WTC11 (cell line): Measurements from ENCODE around the gene ARHGAP15. TPM values are rescaled to one million over a fixed set of nuclear protein-coding genes. Genes with fewer than 3 reads are reported as not detected.

Source experiments
- ATAC-seq: fragments of 200-7000 bp; cut with Tn5 transposase; 2 replicates; pipeline ENCODE4 v1.10.0; 2021; ENCODE audit warnings: mild to moderate bottlenecking, moderate library complexity
- CTCF ChIA-PET: fragments of 300-600 bp; sonication (Branson Sonifier 250); formaldehyde crosslinking; loops from one replicate; lab custom pipeline; 2021; ENCODE audit warnings: antibody characterized with exemption; lab: Charles Lee
- POLR2A ChIA-PET: fragments of 350-600 bp; sonication (Branson Sonifier 250); formaldehyde crosslinking; loops from one replicate; lab custom pipeline; 2021; ENCODE audit warnings: antibody characterized with exemption; lab: Charles Lee
- DNase-seq: peaks from one replicate; pipeline ENCODE4 v3.0.0; 2021; ENCODE audit warnings: low spot score
- H3K27ac Mint-ChIP-seq: 2 replicates; pipeline ENCODE4 v1.8.0; 2021; ENCODE audit warnings: mixed read lengths
- H3K27me3 Mint-ChIP-seq: 2 replicates; pipeline ENCODE4 v1.8.0; 2021; ENCODE audit warnings: low read depth, mild to moderate bottlenecking, moderate library complexity, mixed read lengths
- H3K36me3 Mint-ChIP-seq: 2 replicates; pipeline ENCODE4 v1.8.0; 2021; ENCODE audit warnings: mixed read lengths
- H3K4me1 Mint-ChIP-seq: 2 replicates; pipeline ENCODE4 v1.8.0; 2022; ENCODE audit warnings: mixed read lengths
- H3K4me3 Mint-ChIP-seq: 2 replicates; pipeline ENCODE4 v1.8.0; 2021; ENCODE audit warnings: mild to moderate bottlenecking, moderate library complexity, mixed read lengths
- H3K9me3 Mint-ChIP-seq: 2 replicates; pipeline ENCODE4 v1.8.0; 2021; ENCODE audit warnings: mixed read lengths
- AFF4 ChIP-seq: sonication (generic); formaldehyde crosslinking; IDR thresholded peaks from 2 replicates; pipeline ENCODE4 v1.8.1; 2023; ENCODE audit warnings: mild to moderate bottlenecking, missing genetic modification reagents, borderline replicate concordance
- ATF3 ChIP-seq: sonication (generic); formaldehyde crosslinking; conservative IDR thresholded peaks from 2 replicates; pipeline ENCODE4 v1.8.1; 2022; ENCODE audit warnings: mild to moderate bottlenecking, missing genetic modification reagents
- CDX4 ChIP-seq: fragments of 250-450 bp; sonication (Bioruptor Pico); IDR thresholded peaks from 2 replicates; pipeline ENCODE4 v1.9.0; 2021; ENCODE audit warnings: moderate library complexity, mild to moderate bottlenecking, inconsistent platforms, borderline replicate concordance
- CREB1 ChIP-seq: sonication (generic); formaldehyde crosslinking; IDR thresholded peaks from 2 replicates; pipeline ENCODE4 v1.8.0; 2023; ENCODE audit warnings: mild to moderate bottlenecking, missing genetic modification reagents
- EMX1 ChIP-seq: fragments of 250-450 bp; sonication (Bioruptor Pico); IDR thresholded peaks from 2 replicates; pipeline ENCODE4 v1.8.0; 2021; ENCODE audit warnings: mild to moderate bottlenecking
- FOXJ3 ChIP-seq: sonication (generic); formaldehyde crosslinking; IDR thresholded peaks from 2 replicates; pipeline ENCODE4 v1.9.0; 2021; ENCODE audit warnings: missing genetic modification reagents, mild to moderate bottlenecking, borderline replicate concordance
- FOXP4 ChIP-seq: sonication (generic); formaldehyde crosslinking; IDR thresholded peaks from 2 replicates; pipeline ENCODE4 v1.8.0; 2022; ENCODE audit warnings: mild to moderate bottlenecking, missing genetic modification reagents
- GABPB1 ChIP-seq: sonication (generic); formaldehyde crosslinking; IDR thresholded peaks from 2 replicates; pipeline ENCODE4 v1.8.1; 2023; ENCODE audit warnings: mild to moderate bottlenecking, missing genetic modification reagents
- HMGA2 ChIP-seq: fragments of 250-450 bp; sonication (Bioruptor Pico); IDR thresholded peaks from 2 replicates; pipeline ENCODE4 v1.4.0; 2021; ENCODE audit warnings: mild to moderate bottlenecking, moderate library complexity
- JUN ChIP-seq: sonication (generic); formaldehyde crosslinking; IDR thresholded peaks from 2 replicates; pipeline ENCODE4 v1.8.0; 2023; ENCODE audit warnings: mild to moderate bottlenecking, missing genetic modification reagents
- MLX ChIP-seq: sonication (generic); formaldehyde crosslinking; IDR thresholded peaks from 2 replicates; pipeline ENCODE4 v1.8.1; 2023; ENCODE audit warnings: mild to moderate bottlenecking, missing genetic modification reagents, moderate library complexity
- MYBL2 ChIP-seq: sonication (generic); formaldehyde crosslinking; IDR thresholded peaks from 2 replicates; pipeline ENCODE4 v1.8.1; 2023; ENCODE audit warnings: mild to moderate bottlenecking, moderate library complexity, missing genetic modification reagents
- NR3C1 ChIP-seq: sonication (generic); formaldehyde crosslinking; conservative IDR thresholded peaks from 2 replicates; pipeline ENCODE4 v1.8.1; 2023; ENCODE audit warnings: low read depth, mild to moderate bottlenecking, missing genetic modification reagents
- TEAD4 ChIP-seq: sonication (generic); formaldehyde crosslinking; IDR thresholded peaks from 2 replicates; pipeline ENCODE4 v1.8.0; 2022; ENCODE audit warnings: mild to moderate bottlenecking, missing genetic modification reagents
- USF1 ChIP-seq: sonication (generic); formaldehyde crosslinking; IDR thresholded peaks from 2 replicates; pipeline ENCODE4 v1.8.0; 2022; ENCODE audit warnings: mild to moderate bottlenecking, missing genetic modification reagents
- ZMAT4 ChIP-seq: fragments of 250-450 bp; sonication (Bioruptor Pico); IDR thresholded peaks from 2 replicates; pipeline ENCODE4 v1.9.0; 2021; ENCODE audit warnings: mild to moderate bottlenecking
- ZNF138 ChIP-seq: sonication (generic); formaldehyde crosslinking; conservative IDR thresholded peaks from 2 replicates; pipeline ENCODE4 v1.8.1; 2022; ENCODE audit warnings: mild to moderate bottlenecking, moderate library complexity, missing genetic modification reagents
- ZNF317 ChIP-seq: sonication (generic); formaldehyde crosslinking; IDR thresholded peaks from 2 replicates; pipeline ENCODE4 v1.8.1; 2023; ENCODE audit warnings: low read depth, mild to moderate bottlenecking, moderate library complexity, missing genetic modification reagents, borderline replicate concordance
- ZNF425 ChIP-seq: fragments of 250-450 bp; sonication (Bioruptor Pico); conservative IDR thresholded peaks from 2 replicates; pipeline ENCODE4 v1.9.0; 2021; ENCODE audit warnings: mild to moderate bottlenecking
- ZNF671 ChIP-seq: fragments of 250-450 bp; sonication (Bioruptor Pico); IDR thresholded peaks from 2 replicates; pipeline ENCODE4 v1.8.0; 2021; ENCODE audit warnings: mild to moderate bottlenecking
- ZSCAN18 ChIP-seq: fragments of 250-450 bp; sonication (Bioruptor Pico); IDR thresholded peaks from 2 replicates; pipeline ENCODE4 v2.1.2; 2022; ENCODE audit warnings: mild to moderate bottlenecking, moderate library complexity
- total RNA-seq: library from RNA; stranded (reverse); gene quantifications from 3 replicates; pipeline ENCODE4 v1.2.3, GENCODE V29; 2021

Gene ARHGAP15
- total RNA-seq, 1 experiment from 2014 or later: 0.28 TPM

GRCh38 chr2:143608063-143608423, 478.8 kb downstream of the ARHGAP15 start:
- H3K4me1 Mint-ChIP-seq: peaks cover 57% of the 10 kb centered on the region
- no peak for TF ChIP-seq AFF4 (CRISPR knock-in tag)
- no peak for TF ChIP-seq CREB1 (CRISPR knock-in tag)
- no peak for TF ChIP-seq ZSCAN18
- TF ChIP-seq ZNF317 (CRISPR knock-in tag): no peak
- no peak for TF ChIP-seq TEAD4
- no peak for TF ChIP-seq GABPB1 (CRISPR knock-in tag)
- TF ChIP-seq ZNF138 (CRISPR knock-in tag): no peak
- TF ChIP-seq HMGA2 (CRISPR knock-in tag): no peak
- TF ChIP-seq ZNF671 (CRISPR knock-in tag): no peak
- no peak for TF ChIP-seq MLX (CRISPR knock-in tag)
- TF ChIP-seq, all 79 proteins: peak for 0
- DNase-seq: no peak
- H3K4me3 Mint-ChIP-seq: peak overlapping the region; percentile 10
- ChIA-PET CTCF (interaction anchor here (0.9 kb wide), 1 partner anchor 95 kb away, joined by 3 read pairs; no protein-coding TSS in a partner anchor), POLR2A (no interaction called here)
- no peaks in the 10 kb centered on the region for H3K36me3 Mint-ChIP-seq
- peaks cover 3% of the 10 kb centered on the region for H3K27me3 Mint-ChIP-seq
- ATAC-seq: no peak
- no peaks in the 10 kb centered on the region for H3K9me3 Mint-ChIP-seq
- H3K27ac Mint-ChIP-seq: peak overlapping the region; percentile 69

GRCh38 chr2:143608758-143609157, 479.5 kb downstream of the ARHGAP15 start:
- POLR2A ChIA-PET: no interaction called here
- TF ChIP-seq ZMAT4 (no peak), USF1 (CRISPR knock-in tag) (no peak), JUN (CRISPR knock-in tag) (no peak), ATF3 (CRISPR knock-in tag) (no peak), FOXP4 (CRISPR knock-in tag) (no peak), CDX4 (no peak), FOXJ3 (CRISPR knock-in tag) (no peak), EMX1 (CRISPR knock-in tag) (no peak), MYBL2 (CRISPR knock-in tag) (no peak), ZNF425 (no peak), NR3C1 (CRISPR knock-in tag) (no peak)

More at GRCh38 chr2:143608758-143609157, 479.5 kb downstream of the ARHGAP15 start:
- H3K4me3 Mint-ChIP-seq: no peak overlapping the region
- no peak overlapping the region for H3K27ac Mint-ChIP-seq
- H3K9me3 Mint-ChIP-seq: no peaks in the 10 kb centered on the region
- H3K4me1 Mint-ChIP-seq: peaks cover 49% of the 10 kb centered on the region
- no peaks in the 10 kb centered on the region for H3K36me3 Mint-ChIP-seq
- CTCF ChIA-PET: no interaction called here
- peaks cover 3% of the 10 kb centered on the region for H3K27me3 Mint-ChIP-seq
- no peak for ATAC-seq
- DNase-seq: no peak
